ENCODE results near the gene IL6R. TPM values are rescaled to one million over a fixed set of nuclear protein-coding genes. Genes with fewer than 3 reads are reported as not detected.
"Not testable (repeated sequence)": the region's sequence is repeated elsewhere in the genome, so short reads cannot be mapped to it uniquely, and the experiment has no call there.

Gene IL6R
- 6.7 TPM for total RNA-seq

DNA sequence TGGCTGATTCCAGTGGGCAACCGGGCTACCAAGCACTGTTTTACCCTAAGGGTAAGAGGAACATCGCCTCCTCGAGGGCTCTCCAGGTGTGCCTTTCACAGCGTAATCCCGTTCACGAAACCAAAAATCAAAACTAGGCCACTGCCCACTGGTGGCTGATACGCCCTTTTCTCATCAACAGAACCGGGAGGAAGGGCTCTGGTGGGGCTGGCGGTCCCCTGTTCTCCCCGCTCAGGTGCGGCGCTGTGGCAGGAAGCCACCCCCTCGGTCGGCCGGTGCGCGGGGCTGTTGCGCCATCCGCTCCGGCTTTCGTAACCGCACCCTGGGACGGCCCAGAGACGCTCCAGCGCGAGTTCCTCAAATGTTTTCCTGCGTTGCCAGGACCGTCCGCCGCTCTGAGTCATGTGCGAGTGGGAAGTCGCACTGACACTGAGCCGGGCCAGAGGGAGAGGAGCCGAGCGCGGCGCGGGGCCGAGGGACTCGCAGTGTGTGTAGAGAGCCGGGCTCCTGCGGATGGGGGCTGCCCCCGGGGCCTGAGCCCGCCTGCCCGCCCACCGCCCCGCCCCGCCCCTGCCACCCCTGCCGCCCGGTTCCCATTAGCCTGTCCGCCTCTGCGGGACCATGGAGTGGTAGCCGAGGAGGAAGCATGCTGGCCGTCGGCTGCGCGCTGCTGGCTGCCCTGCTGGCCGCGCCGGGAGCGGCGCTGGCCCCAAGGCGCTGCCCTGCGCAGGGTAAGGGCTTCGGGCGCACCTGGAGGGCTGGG, at the start of gene IL6R:
Gene IL6R (plus strand): TSS at position 360 of the 763 bp plus-strand sequence. CDS start 287 bp downstream, at position 647.
- Histone ChIP-seq H3K4me1 (peaks cover 0 to 13% of the 10 kb centered on the region in 2 donors), H3K9me3 (no peaks in the 10 kb centered on the region), H3K36me3 (no peaks in the 10 kb centered on the region), H3K27me3 (no peaks in the 10 kb centered on the region), H3K4me3 (peak within 1 kb of the TSS; percentile 69 to 73), H3K27ac (peak within 1 kb of the TSS; percentile 93 to 94)
- intact Hi-C loops (cut with DNase I): loop anchor here (1.0 to 2.0 kb wide), 3 partner anchors 29 to 154 kb away; partner anchors contain the start of genes ATP8B2 and UBE2Q1
- TF ChIP-seq, protein P1, sequence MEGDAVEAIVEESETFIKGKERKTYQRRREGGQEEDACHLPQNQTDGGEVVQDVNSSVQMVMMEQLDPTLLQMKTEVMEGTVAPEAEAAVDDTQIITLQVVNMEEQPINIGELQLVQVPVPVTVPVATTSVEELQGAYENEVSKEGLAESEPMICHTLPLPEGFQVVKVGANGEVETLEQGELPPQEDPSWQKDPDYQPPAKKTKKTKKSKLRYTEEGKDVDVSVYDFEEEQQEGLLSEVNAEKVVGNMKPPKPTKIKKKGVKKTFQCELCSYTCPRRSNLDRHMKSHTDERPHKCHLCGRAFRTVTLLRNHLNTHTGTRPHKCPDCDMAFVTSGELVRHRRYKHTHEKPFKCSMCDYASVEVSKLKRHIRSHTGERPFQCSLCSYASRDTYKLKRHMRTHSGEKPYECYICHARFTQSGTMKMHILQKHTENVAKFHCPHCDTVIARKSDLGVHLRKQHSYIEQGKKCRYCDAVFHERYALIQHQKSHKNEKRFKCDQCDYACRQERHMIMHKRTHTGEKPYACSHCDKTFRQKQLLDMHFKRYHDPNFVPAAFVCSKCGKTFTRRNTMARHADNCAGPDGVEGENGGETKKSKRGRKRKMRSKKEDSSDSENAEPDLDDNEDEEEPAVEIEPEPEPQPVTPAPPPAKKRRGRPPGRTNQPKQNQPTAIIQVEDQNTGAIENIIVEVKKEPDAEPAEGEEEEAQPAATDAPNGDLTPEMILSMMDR (IDR thresholded peaks at IDR 0.05): peak; percentile 30 to 61 (median 50)
- DNase-seq (ENCODE audit: low spot score in 2 of 2): peak; percentile 75 to 97

DNA sequence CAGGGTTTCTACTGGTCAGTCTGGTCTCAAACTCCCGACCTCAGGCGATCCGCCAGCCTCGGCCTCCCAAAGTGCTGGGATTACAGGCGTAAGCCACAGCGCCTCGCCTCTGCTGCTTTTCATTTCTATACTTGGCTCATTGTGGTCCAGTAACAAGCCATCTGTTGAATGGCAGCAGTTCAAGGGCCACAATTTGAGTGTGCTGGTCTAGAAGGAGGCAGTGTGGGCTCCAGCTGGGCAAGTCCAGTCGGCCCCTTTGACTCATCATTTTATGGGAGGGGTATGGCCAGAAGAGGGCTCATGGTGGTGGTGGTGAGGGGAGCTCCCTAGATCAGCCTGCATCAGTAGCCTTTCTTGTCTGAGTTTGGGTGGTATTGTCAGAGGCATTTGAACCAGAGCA, 46.6 kb upstream of the IL6R start:
- intact Hi-C loops (cut with DNase I): no loop called here
- Histone ChIP-seq H3K4me1 (peaks cover 0 to 2% of the 10 kb centered on the region in 2 donors), H3K9me3 (no peaks in the 10 kb centered on the region), H3K36me3 (no peaks in the 10 kb centered on the region), H3K27ac (no peak overlapping the region), H3K27me3 (no peaks in the 10 kb centered on the region), H3K4me3 (no peak overlapping the region)
- DNase-seq (ENCODE audit: low spot score in 2 of 2): no peak
- TF ChIP-seq, protein P1 (IDR thresholded peaks at IDR 0.05): no peak

DNA sequence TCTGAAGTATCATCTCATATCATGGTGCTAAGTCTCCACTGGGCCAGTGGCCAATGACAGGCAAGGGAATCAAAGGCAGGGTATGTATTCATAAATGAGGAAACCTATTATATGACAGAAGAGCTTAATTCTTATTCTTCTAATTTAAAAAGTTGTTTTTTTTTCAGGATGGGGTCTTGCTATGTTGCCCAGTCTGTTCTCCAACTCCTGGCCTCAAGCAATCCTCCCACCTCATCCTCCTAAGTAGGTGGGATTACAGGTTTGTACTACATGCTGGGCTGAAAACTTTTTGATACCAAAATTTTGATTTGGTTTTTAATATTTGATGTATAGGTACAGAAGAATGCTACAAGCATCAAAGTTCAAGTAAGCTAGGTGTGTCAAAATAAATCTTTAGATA, 44.9 kb upstream of the IL6R start:
- no peaks in the 10 kb centered on the region for H3K27me3 ChIP-seq
- H3K36me3 ChIP-seq: no peaks in the 10 kb centered on the region
- TF ChIP-seq, protein P1 (IDR thresholded peaks at IDR 0.05): no peak
- no peak overlapping the region for H3K4me3 ChIP-seq
- no peak overlapping the region for H3K27ac ChIP-seq
- no peaks in the 10 kb centered on the region for H3K4me1 ChIP-seq
- intact Hi-C loops (cut with DNase I): no loop called here
- no peaks in the 10 kb centered on the region for H3K9me3 ChIP-seq
- DNase-seq (ENCODE audit: low spot score in 2 of 2): no peak

DNA sequence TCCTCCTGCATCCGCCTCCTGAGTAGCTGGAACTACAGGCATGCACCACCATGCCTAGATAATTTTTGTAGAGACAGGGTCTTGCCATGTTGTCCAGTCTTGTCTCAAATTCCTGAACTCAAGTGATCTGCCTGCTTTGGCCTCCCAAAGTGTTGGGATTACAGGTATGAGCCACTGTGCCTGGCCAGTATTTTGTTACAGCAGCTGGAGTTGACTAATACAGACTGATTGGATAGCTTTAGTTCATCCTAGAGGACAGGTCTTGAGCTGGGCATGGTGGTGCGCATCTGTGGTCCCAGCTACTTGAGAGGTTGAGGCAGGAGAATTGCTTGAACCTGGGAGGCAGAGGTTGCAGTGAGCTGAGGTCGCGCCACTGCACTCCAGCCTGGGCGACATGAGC, 44.3 kb upstream of the IL6R start:
- intact Hi-C loops (cut with DNase I); DNase-seq (ENCODE audit: low spot score in 2 of 2); H3K4me1 ChIP-seq; H3K27me3 ChIP-seq; H3K36me3 ChIP-seq; H3K9me3 ChIP-seq; H3K27ac ChIP-seq; H3K4me3 ChIP-seq: not testable (repeated sequence)

DNA sequence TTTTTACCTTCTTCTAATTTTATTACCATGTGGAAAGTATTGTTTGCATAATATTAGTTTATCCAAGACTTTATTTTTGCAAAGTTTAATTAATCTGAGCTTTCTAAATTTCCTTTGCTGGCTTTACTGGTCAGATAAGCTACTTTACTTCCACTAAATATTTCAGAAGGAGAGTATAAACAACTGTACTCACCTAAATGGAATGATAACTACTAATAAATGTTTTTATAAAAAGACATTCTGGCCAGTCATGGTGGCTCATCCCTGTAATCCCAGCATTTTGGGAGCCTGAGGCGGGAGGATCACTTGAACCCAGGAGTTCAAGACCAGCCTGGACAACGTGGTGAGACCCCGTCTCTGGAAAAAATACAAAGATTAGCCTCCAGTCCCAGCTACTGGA, 43.8 kb upstream of the IL6R start:
- no peaks in the 10 kb centered on the region for H3K36me3 ChIP-seq
- no peak overlapping the region for H3K4me3 ChIP-seq
- DNase-seq (ENCODE audit: low spot score in 2 of 2): no peak
- no peaks in the 10 kb centered on the region for H3K9me3 ChIP-seq
- TF ChIP-seq, protein P1 (IDR thresholded peaks at IDR 0.05): no peak
- intact Hi-C loops (cut with DNase I): no loop called here
- H3K27me3 ChIP-seq: no peaks in the 10 kb centered on the region
- H3K4me1 ChIP-seq: no peaks in the 10 kb centered on the region
- no peak overlapping the region for H3K27ac ChIP-seq

DNA sequence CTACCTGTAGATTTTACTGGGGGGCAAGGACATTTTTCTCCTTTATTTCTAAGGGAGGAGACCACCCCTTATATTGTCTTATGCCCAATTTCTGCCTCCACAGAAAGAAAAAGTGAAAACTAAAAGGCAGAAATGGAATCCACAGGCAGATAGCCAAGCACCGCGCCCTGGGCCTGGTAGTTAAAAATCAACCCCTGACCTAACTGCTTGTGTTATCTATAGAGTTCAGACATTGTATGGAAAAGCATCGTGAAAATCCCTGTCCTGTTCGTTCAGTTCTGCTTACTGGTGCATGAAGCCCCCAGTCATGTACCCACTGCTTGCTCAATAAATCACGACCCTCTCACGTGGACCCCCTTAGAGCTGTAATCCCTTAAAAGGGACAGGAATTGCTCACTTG, 33.7 kb upstream of the IL6R start:
- Histone ChIP-seq H3K9me3 (no peaks in the 10 kb centered on the region), H3K27ac (no peak overlapping the region), H3K4me3 (no peak overlapping the region), H3K36me3 (no peaks in the 10 kb centered on the region), H3K27me3 (no peaks in the 10 kb centered on the region), H3K4me1 (no peaks in the 10 kb centered on the region)
- intact Hi-C loops (cut with DNase I): no loop called here
- DNase-seq (ENCODE audit: low spot score in 2 of 2): no peak
- TF ChIP-seq, protein P1 (IDR thresholded peaks at IDR 0.05): no peak

DNA sequence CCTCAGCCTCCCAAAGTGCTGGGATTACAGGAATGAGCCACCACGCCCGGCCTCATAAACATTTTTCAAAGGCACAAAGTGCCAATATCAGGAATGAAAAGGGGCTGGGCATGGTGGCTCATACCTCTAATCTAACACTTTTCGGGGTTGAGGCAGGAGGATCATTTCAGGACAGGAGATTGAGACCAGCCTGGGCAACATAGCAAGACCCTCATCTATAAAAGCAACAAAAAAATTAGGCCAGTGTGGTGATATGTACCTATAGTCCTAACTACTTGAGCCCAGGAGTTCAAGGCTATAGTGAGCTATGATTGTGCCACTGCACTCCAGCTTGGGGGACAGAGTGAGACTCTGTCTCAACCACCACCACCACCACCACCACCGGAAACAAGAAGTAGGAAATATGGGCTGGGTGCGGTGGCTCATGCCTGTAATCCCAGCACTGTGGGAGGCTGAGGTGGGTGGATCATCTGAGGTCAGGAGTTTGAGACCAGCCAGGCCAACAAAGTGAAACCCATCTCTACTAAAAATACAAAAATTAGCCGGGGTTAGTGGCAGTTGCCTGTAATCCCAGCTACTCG, 31.3 kb upstream of the IL6R start:
- DNase-seq (ENCODE audit: low spot score in 2 of 2); H3K27me3 ChIP-seq; H3K9me3 ChIP-seq; H3K36me3 ChIP-seq; H3K27ac ChIP-seq; intact Hi-C loops (cut with DNase I); H3K4me1 ChIP-seq; H3K4me3 ChIP-seq: not testable (repeated sequence)
